Measurements from ENCODE around the gene UCMA. TPM values are rescaled to one million over a fixed set of nuclear protein-coding genes. Genes with fewer than 3 reads are reported as not detected.

Gene UCMA
- total RNA-seq, 4 donors from 2014 or later: not detected

GRCh38 chr10:13221572-13221971 lies 12.6 kb downstream of the UCMA start:
- intact Hi-C loops (cut with DNase I; ENCODE audit: low total_unique reads): no loop called here
- TF ChIP-seq EP300 (IDR thresholded peaks at IDR 0.05; ENCODE audit: low read depth) (no peak), POLR2A (IDR thresholded peaks at IDR 0.05) (no peak), CTCF (IDR thresholded peaks at IDR 0.05) (no peak), POLR2AphosphoS5 (IDR thresholded peaks at IDR 0.05) (no peak)
- H3K4me1 ChIP-seq: no peaks in the 10 kb centered on the region
- H3K36me3 ChIP-seq: no peaks in the 10 kb centered on the region
- 86 to 87% methylated on average over 4 to 8 of the region's 8 CpGs for WGBS, 2 donors (ENCODE audit: low coverage in 1 of 2)
- H3K27ac ChIP-seq: no peak overlapping the region
- DNase-seq: no peak
- in situ Hi-C loops (cut with MboI; ENCODE audit: low pct_ligation_motif_present in 1 of 4, low pct_unique_long_range_greater_than_20kb in 1 of 4, low sequenced_read_pairs in 3 of 4): no loop called here
- no peaks in the 10 kb centered on the region for H3K27me3 ChIP-seq
- no peaks in the 10 kb centered on the region for H3K9me3 ChIP-seq
- H3K4me3 ChIP-seq: no peak overlapping the region

GRCh38 chr10:13219685-13220670 lies 14.2 kb downstream of the UCMA start:
- H3K27me3 ChIP-seq: no peaks in the 10 kb centered on the region
- no peak overlapping the region for H3K27ac ChIP-seq
- H3K4me3 ChIP-seq: no peak overlapping the region
- peak; percentile 15 for DNase-seq
- H3K4me1 ChIP-seq: no peaks in the 10 kb centered on the region
- 74 to 80% methylated on average over 5 to 12 of the region's 12 CpGs for WGBS, 2 donors (ENCODE audit: low coverage in 1 of 2)
- TF ChIP-seq CTCF (IDR thresholded peaks at IDR 0.05): peak in 2 of 5 experiments; percentile 18 to 21
- TF ChIP-seq POLR2AphosphoS5 (IDR thresholded peaks at IDR 0.05): no peak
- intact Hi-C loops (cut with DNase I; ENCODE audit: low total_unique reads): no loop called here
- in situ Hi-C loops (cut with MboI; ENCODE audit: low pct_ligation_motif_present in 1 of 4, low pct_unique_long_range_greater_than_20kb in 1 of 4, low sequenced_read_pairs in 3 of 4): no loop called here
- H3K36me3 ChIP-seq: no peaks in the 10 kb centered on the region
- no peaks in the 10 kb centered on the region for H3K9me3 ChIP-seq

GRCh38 chr10:13218878-13219277 lies 15.3 kb downstream of the UCMA start:
- in situ Hi-C loops (cut with MboI; ENCODE audit: low pct_ligation_motif_present in 1 of 4, low pct_unique_long_range_greater_than_20kb in 1 of 4, low sequenced_read_pairs in 3 of 4): no loop called here
- TF ChIP-seq EP300 (IDR thresholded peaks at IDR 0.05; ENCODE audit: low read depth) (no peak), POLR2AphosphoS5 (IDR thresholded peaks at IDR 0.05) (no peak), CTCF (IDR thresholded peaks at IDR 0.05) (no peak), POLR2A (IDR thresholded peaks at IDR 0.05) (no peak)
- no peak overlapping the region for H3K27ac ChIP-seq
- no peak overlapping the region for H3K4me3 ChIP-seq
- no peaks in the 10 kb centered on the region for H3K9me3 ChIP-seq
- H3K4me1 ChIP-seq: no peaks in the 10 kb centered on the region
- WGBS, 2 donors (ENCODE audit: low coverage in 1 of 2): 91 to 93% methylated on average over 4 of the region's 4 CpGs
- no peak for DNase-seq
- no peaks in the 10 kb centered on the region for H3K36me3 ChIP-seq
- no peaks in the 10 kb centered on the region for H3K27me3 ChIP-seq
- intact Hi-C loops (cut with DNase I; ENCODE audit: low total_unique reads): no loop called here

GRCh38 chr10:13213163-13213562 lies 21.0 kb downstream of the UCMA start:
- no peak for DNase-seq
- WGBS, 2 donors (ENCODE audit: low coverage in 1 of 2): 85 to 88% methylated on average over 6 to 7 of the region's 7 CpGs
- H3K4me3 ChIP-seq: no peak overlapping the region

More at GRCh38 chr10:13213163-13213562, 21.0 kb downstream of the UCMA start:
- H3K4me1 ChIP-seq: no peaks in the 10 kb centered on the region
- no peak for TF ChIP-seq CTCF (IDR thresholded peaks at IDR 0.05)
- TF ChIP-seq POLR2AphosphoS5 (IDR thresholded peaks at IDR 0.05): no peak
- no peak for TF ChIP-seq EP300 (IDR thresholded peaks at IDR 0.05; ENCODE audit: low read depth)
- no peak for TF ChIP-seq POLR2A (IDR thresholded peaks at IDR 0.05)
- H3K27ac ChIP-seq: no peak overlapping the region
- no peaks in the 10 kb centered on the region for H3K27me3 ChIP-seq
- intact Hi-C loops (cut with DNase I; ENCODE audit: low total_unique reads) (no loop called here), in situ Hi-C loops (cut with MboI; ENCODE audit: low pct_ligation_motif_present in 1 of 4, low pct_unique_long_range_greater_than_20kb in 1 of 4, low sequenced_read_pairs in 3 of 4) (no loop called here)
- H3K36me3 ChIP-seq: no peaks in the 10 kb centered on the region
- H3K9me3 ChIP-seq: no peaks in the 10 kb centered on the region
